GM18909 (cell line): ENCODE measurements around the gene TMBIM1.

Experiments used
- ATAC-seq: cut with Tn5 transposase; IDR thresholded peaks from one replicate; pipeline ENCODE4 v1.9.1; 2021; ENCODE audit warnings: mild to moderate bottlenecking; ENCODE audit not compliant: unreplicated experiment, poor library complexity

The TMBIM1 gene

GRCh38 chr2:218294430-218295022 is 2.2 kb upstream of the TMBIM1 start:
- ATAC-seq = no peak

GRCh38 chr2:218293715-218294429 is 1.6 kb upstream of the TMBIM1 start:
- ATAC-seq = no peak

GRCh38 chr2:218291318-218292047 is 820 bp downstream of the TMBIM1 start:
- no peak for ATAC-seq

- peak; percentile 61 for ATAC-seq
These were observed 1.7 kb downstream of the TMBIM1 start for GRCh38 chr2:218290316-218291261.

GRCh38 chr2:218289639-218290315 is 2.5 kb downstream of the TMBIM1 start:
- no peak for ATAC-seq

GRCh38 chr2:218286570-218287459 is 5.5 kb downstream of the TMBIM1 start:
- ATAC-seq = peak; percentile 64

GRCh38 chr2:218285604-218286003 is 6.7 kb downstream of the TMBIM1 start:
- no peak for ATAC-seq

- ATAC-seq = peak; percentile 30
These were observed 8.0 kb downstream of the TMBIM1 start for GRCh38 chr2:218284106-218284811.

GRCh38 chr2:218282173-218282991 is 9.9 kb downstream of the TMBIM1 start:
- ATAC-seq = no peak

- ATAC-seq = no peak
These were observed 10.9 kb downstream of the TMBIM1 start for GRCh38 chr2:218281449-218281848.

GRCh38 chr2:218280260-218280870 is 11.9 kb downstream of the TMBIM1 start:
- ATAC-seq = no peak

GRCh38 chr2:218278531-218279360 is 13.6 kb downstream of the TMBIM1 start:
- ATAC-seq = no peak

GRCh38 chr2:218277921-218278320 is 14.4 kb downstream of the TMBIM1 start:
- no peak for ATAC-seq

GRCh38 chr2:218276986-218277755 is 15.1 kb downstream of the TMBIM1 start:
- ATAC-seq = no peak

- no peak for ATAC-seq
These were observed 16.8 kb downstream of the TMBIM1 start for GRCh38 chr2:218275371-218276072.
